T-helper 1 cell (primary cell): ENCODE measurements around the gene SARDH.

Experiments used
- DNase-seq, 5 donors: peaks; one replicate each; pipeline ENCODE4 v3.0.0-alpha.2; 2012 to 2020
- total RNA-seq, 4 donors: gene quantifications; one replicate each; lab custom pipeline; 2026; lab: John Stamatoyannopoulos, UW

SARDH gene, protein sequence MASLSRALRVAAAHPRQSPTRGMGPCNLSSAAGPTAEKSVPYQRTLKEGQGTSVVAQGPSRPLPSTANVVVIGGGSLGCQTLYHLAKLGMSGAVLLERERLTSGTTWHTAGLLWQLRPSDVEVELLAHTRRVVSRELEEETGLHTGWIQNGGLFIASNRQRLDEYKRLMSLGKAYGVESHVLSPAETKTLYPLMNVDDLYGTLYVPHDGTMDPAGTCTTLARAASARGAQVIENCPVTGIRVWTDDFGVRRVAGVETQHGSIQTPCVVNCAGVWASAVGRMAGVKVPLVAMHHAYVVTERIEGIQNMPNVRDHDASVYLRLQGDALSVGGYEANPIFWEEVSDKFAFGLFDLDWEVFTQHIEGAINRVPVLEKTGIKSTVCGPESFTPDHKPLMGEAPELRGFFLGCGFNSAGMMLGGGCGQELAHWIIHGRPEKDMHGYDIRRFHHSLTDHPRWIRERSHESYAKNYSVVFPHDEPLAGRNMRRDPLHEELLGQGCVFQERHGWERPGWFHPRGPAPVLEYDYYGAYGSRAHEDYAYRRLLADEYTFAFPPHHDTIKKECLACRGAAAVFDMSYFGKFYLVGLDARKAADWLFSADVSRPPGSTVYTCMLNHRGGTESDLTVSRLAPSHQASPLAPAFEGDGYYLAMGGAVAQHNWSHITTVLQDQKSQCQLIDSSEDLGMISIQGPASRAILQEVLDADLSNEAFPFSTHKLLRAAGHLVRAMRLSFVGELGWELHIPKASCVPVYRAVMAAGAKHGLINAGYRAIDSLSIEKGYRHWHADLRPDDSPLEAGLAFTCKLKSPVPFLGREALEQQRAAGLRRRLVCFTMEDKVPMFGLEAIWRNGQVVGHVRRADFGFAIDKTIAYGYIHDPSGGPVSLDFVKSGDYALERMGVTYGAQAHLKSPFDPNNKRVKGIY
- 5.4 to 11.3 (median 6.3) reads per million in 4 donors for total RNA-seq

DNA sequence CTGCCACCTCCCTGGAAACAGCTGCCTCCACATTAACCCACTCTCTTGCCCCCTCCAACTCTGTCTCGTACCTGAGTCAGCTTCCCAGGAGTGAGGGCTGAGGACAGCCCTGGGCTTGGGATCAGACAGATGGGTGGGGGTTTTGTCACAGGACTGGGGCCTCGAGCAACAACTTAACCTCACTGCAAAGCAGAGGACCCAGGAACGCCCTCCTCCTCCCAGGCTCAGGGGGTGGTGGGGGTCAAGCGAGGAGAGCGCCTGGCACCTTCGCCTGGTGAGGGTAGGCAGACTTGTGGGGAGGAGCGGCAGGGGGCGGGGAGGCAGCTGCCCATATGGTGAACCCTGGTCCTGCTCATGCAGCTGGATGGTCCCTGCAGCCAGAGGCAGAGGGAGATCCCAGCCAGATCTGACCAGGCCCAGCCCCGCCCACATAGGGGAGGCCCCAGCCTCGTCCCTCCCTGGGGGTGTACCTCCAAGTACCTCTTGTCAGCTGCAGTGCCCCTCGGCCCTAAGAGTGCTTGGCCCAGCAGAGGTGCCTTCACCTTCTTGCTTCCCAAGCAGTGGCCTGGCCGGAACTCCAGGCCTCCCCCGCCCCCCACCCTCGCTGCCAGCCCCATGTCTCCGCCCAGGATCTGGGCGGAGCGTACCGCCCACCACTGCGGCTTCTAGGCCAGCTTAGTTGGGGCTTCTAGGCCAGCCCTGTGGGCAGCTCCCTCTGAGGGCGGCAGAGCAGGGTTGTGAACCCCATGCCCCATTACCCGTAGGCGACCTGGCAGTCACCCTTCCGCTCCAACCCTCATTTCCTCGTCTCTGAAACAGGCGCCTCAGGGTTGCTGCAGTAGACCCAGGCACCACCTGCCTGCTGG, at the start of gene SARDH:
Gene SARDH (minus strand): TSS at position 579 of the 866 bp plus-strand sequence. CDS start 4,179 bp downstream, outside the sequence.
- DNase-seq, result peak in 1 of 5 donors; percentile 17

DNA sequence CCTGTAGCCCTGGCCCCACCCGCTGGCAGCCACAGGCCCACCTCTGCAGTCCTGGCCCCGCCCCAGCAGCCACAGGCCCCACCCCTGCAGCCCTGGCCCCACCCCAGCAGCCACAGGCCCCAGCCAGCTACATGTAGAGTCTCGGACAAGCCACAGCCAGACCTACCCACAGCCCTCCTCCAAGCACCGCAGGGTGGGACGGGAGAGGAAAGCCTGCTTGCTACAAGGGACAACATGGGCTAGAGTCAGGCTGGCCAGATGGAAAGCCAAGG, 49.5 kb upstream of the SARDH start:
- DNase-seq, result no peak

DNA sequence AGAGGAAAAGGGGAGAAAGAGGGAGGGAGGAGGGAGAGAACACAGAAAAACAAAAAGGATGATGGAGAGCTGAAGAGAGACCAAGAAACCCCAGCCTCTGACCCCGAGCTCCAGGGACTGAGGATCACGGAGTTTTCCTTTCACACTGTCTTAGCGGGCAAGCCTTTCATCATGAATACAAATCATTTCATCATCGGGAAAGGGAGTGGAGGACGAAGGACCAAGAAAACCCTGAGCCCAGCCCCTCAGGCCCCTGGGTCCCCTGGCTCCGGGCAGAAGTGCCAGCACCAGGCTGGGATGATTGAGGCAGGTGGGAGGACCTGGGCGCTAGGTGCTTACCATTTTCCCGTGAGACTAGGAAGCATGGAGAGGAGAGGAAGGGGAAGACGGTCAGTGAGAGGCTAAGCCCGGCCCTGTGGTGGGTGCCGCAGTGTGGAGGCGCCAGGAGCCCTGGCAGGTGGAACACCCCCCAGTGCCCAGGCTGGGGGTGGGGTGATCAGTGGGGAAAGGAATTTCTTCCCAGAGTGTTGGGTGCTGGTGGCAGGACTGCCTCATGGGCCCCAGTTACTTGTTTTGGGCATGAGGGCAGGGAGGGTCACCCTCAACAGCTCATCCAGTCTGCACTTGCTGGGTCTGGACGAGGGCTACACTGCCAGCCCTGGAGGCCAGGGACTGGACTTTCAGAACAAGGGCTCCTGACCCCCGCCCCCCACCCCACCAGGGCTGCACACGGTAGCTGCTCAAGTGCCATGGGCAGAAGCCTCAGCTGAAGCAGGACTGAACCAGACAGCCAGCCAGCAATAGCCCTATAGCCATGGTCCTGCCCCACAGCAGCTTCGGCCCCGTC, 49.0 kb upstream of the SARDH start:
- DNase-seq, result no peak

DNA sequence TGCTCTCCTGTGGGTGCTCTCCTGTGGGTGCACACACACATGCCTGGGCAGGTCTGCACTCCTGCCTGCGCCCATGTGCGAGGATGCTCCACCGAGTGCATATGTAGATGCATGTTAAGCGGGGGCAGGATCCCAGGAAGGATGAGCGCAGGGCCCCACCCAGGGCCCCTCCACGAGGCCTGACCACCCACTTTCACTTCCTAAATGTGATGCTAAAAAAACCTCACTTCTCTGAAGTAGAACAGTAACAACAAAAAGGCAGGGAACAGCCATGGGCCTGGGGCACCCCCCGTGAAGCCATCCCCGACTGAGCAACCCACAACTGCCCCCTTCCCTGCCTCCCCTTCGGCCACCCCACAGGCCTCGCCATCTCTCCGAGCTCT, 48.2 kb upstream of the SARDH start:
- no peak for DNase-seq

DNA sequence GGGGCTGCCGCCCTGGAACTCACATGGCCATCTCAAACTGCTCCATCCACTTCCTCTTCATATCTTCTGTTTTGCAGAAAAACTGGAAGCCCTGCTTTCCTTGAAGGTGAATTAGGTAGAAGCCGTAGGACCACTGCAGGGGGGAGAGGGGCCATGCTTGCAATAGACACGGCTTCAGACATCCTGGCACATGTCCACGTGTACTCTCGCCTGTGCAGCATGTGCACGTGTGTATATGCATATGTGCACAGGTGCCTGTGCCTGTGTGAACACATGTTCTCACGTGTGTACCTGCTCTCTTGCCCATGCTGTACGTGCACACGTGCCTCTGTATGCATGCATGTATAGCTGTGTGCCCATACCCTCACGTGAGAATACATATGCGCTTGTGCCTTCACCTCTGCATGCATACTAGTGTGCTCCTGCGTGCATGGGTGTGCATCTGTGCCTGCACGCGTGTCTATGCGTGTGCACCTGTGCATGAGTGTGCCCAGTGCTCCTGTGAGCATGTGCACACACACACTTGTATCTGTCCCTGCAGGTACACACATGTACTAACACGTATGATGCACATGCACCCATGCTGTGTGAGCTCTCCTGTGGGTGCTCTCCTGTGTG, 47.7 kb upstream of the SARDH start:
- DNase-seq, result no peak

DNA sequence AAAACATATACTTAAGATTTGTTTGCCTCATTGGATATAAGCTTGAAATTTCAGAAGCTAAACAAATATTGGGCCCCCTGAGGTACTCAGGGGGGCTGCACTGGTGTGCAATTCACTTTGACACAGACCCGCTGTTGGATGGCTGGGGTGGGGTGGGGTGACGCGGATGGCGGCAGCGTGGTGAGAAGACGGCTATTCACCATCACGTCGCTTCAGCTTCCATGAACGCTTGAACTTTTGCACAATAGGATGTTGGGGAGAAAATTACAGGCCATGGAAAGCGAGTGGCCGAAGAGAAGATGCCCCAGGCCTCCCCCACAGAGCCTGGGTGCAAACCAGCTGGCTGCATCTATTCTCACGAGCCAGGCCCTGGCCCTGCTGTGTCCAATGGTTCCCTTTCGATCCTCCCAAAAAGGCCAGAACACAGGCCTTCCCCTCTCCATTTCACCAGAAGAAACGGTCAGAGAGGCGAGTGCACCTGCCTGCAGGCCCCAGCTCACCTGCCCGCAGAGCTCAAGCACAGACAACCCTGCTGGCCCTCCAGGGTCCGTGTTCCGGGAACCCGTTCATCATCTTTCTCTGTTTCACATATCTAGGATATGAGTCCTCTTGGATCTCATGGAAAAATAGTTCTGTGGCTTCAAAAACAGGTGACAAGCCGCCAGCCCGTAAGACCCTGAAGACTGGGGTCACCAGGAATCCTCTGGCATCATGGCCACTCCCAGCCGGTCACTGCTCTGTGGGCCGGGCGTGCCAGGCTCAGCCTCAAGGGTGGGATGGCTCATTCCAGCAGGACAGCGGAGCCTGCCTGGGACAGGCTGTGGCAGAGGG, 46.8 kb upstream of the SARDH start:
- DNase-seq, result no peak

DNA sequence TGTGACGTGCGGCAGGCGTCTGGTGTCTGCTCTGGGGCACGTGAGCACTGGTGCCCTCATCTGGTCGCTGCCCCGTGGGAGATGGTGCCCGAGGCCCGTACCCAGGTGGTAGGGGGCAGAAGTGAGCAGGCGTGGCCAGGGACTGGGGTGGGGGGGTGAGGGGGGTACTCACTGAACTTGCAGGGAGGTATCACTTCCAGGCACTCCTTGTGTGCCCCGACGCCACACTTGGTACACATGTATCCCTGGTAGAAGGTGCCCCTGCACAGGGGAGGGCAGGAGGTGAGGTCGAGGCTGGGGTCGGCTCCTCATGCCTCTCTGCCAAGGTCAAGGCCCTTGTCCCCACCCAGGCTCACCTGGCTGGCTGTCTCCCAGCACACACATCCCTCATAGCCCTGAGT, 45.2 kb upstream of the SARDH start:
- DNase-seq, result no peak

DNA sequence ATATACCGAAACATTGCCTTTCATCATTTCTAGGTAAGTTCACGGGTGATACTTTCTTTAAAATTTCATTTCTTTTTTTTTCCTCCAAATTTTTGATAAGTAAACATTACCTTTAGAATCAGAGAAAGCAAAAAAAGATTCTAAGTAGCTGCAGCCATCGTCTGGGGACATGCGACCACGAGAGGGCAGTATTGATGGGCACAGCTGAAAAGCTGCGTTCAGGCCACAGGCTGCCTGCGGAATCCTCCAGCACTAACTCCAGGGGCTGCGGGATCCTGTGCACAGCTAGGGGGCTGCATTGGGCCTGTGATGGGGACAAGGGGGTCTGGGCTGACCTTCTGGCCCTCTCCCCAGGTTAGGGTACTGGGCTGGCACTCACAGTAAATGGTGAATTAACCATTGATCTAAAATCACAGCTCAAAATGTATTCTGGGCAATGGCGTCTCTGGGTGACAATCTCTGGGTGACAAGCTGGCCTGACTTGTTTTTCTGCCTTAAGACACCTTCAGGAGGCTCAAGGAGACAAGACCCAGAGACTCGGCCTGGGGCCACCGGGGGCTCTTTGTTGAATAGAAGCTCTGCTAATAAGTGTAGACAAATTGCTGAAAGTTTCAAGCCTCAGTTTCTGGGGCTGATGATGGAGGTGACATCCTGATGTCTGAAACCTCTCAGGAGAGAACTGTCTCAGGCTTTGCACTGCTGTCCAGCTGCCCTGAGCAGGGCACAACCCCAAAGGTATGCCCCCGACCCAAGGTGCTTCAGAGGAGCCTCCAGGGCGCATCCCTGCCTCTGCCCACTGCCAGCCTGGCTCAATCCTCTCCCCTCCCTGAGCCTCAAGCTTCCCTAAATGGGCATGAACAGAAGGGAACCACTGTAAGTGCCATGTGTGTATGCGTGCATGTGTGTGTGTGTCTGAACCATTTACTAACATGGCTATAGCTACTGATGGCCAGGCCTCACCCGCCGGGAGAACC, 44.3 kb upstream of the SARDH start:
- peak in 4 of 5 donors; percentile 36 to 57 (median 42) for DNase-seq

DNA sequence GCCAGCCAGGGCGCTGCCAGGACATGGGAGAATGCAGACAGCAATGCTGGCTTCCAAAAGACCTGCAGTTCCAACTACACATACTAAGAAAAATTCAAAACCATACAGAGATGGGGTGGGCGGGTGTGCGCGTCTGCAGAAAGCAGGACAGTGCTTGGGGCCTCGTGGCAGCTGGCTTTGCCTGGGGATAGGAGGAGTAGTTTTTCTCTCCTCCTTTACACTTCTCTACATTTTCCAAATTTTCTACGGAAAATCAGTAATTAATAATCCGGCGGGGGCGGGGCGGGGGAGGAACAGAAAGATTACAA, 43.6 kb upstream of the SARDH start:
- no peak for DNase-seq

DNA sequence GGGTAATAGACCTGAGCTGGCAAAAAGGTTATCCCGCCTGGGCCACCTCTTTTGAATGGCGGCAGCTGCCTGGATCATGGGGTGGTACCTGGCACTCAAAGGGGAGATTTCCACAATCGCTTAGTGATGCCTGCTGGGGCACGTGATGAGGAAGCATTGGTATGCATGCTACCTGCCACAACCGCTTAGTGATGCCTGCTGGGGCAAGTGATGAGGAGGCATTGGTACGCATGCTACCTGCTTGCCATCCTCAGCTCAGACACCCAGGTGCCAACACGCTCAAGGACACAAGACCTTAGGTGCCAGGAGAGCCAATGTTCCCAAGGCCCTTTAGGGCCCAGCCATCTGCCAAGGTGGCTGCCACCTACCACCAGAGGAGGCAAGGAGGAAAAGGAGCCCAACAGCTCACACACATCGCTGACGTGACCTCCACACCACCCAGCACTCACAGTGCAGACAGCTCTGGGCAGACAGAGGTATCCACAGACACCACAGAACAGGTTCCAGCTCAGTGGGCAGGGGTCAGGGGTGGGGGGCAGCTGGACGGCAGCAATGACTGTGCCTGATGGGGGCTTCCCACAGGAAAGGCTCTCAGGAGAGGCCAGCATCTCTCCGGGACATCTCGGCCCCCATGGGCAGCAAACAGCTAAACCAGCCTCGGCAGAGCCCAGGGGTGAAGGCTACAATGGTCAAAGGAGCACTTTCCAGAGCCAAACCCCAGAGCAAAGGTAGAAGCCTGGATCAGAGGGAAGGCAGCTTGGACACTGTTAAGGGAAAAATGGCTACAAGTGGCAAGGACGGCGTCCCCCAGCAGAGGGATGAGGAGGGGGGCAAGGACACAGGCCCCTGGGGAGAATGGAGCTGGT, 43.0 kb upstream of the SARDH start:
- no peak for DNase-seq

DNA sequence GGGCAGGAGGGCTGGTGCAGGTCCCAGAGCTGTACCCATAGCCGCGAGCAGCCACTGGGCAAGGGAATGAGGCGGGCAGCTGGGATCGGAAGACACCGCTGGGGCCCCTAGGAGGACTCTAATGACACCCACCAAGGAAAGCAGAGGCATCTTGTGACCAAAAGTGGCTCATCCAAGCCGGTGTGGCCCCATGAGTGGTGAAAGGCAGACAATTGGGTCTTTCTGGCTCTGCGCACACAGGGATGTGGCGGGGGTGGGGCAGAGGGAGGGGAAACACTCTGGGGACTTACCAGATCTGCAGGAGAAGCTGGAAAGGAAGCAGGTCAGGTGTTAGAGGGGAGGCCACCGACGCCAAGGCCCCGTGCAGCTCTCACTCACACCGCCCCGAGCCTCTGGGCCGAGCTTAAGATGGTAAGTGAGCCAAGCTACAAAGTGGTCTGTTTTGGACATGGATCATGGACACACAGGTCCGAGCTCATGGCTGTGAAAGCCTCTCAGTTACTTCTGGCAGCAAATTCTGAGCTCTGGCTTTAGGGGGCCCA, 42.3 kb upstream of the SARDH start:
- DNase-seq, result no peak

DNA sequence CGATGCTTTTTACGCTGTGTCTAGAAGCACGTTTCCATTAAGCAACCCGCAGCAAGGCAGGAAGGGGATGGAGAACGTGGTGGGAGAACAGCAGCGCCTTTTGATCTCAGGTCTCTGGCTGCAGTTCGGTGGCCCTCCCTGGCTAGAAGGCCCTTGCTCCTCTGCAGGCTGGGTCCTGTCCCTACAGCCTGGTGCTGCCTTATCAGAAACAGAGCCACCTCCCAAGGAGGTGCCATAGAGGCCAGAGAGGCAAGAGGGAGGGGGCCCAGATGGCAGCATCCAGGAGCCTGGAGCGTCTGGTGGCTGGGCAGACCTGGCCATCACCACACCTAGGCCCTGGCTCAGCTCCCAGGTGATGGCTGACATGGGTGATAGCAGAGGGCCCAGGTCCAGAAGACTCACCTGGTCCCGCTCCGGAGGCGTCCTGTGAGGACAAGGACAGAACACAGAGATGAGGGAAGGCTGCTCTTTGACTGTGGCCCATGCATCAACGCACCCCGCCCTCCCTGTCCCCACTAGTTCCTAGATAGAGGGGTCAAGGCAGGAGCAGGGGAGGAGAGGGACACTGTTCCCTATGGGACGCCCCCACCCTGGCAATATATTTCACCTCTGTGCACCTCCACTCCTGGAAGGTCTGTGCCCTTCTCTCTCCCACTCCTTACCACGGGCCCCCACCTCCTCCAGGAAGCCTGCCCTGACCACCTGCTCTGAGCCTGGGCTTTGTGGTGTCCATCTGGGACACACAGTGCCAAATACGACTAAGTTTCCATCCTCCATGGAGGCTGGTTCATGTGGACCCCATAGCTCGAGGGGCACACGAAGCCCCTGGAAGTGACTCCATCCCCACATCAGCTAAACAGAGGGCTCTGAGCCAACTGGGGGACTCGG, 41.6 kb upstream of the SARDH start:
- no peak for DNase-seq

DNA sequence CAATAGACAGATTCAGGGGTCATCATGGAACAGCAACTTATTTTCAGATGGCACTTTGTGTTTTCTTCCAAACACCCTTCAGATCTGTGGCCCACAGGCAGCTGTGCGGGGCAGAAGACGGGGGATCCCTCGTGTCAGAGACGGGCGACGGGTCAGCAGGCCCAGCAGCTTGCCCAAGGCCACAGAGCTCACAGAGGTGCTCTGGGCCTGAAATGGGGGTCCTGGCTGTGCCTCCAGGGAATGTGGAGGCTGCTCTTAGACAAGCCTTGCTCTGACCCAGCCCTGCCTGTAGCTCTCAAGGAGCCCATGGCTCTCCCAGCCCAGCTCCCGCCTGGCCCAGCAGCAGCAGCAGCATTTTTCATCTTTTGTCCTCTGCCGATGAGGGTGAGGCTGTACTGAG, 40.9 kb upstream of the SARDH start:
- DNase-seq, result no peak

DNA sequence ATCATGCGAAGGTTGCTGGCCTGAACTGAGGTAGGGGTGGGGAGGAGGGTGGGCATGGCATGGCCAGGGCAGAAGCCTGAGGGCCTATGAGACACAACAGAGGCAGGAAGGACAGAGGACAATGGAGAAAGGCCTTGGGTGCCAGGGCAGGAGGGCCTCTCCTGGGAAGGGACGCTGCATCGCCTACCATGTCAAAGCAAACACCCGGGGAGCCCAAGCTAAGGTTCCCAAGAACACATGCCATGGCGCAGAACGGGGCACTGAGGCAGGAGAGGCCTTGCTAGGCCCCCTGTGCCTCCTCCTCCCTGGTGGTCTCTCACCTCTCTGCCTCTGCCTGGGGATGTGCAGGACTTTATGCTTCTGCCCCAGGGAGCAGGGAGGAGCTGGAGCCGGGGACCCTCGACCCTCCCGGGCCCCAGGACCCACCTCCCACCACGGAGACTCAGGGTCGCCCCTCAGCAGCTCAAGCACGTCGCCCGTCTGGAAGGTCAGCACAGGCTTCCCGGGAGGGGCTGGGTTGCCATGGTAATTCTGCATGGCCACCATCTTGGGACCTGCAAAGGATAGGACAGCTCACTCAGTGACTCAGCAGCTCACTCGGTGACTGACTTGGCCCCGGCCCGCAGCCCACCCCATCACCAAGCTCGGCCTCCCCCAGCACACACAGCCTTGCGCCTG, 40.3 kb upstream of the SARDH start:
- DNase-seq, result no peak

DNA sequence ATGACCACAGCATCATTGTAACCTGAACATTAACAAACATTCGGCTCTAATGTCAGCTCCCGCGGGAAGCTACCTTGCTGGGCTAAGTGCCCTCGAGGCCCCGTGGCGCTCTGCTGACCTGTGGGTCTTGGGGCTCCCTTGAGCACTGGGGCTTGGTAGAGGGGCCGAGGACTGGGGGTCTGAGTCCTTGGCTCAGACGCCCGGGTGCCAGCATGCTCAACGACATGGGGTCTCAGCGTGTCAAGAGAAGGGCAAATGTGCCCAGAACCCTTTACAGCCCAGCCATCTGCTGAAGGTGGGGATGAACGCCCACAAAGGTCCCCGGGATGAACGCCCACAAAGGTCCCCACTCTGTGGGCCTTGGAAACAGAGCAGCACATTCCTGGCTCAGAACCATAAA, 39.7 kb upstream of the SARDH start:
- peak in 1 of 5 donors; percentile 1 for DNase-seq

DNA sequence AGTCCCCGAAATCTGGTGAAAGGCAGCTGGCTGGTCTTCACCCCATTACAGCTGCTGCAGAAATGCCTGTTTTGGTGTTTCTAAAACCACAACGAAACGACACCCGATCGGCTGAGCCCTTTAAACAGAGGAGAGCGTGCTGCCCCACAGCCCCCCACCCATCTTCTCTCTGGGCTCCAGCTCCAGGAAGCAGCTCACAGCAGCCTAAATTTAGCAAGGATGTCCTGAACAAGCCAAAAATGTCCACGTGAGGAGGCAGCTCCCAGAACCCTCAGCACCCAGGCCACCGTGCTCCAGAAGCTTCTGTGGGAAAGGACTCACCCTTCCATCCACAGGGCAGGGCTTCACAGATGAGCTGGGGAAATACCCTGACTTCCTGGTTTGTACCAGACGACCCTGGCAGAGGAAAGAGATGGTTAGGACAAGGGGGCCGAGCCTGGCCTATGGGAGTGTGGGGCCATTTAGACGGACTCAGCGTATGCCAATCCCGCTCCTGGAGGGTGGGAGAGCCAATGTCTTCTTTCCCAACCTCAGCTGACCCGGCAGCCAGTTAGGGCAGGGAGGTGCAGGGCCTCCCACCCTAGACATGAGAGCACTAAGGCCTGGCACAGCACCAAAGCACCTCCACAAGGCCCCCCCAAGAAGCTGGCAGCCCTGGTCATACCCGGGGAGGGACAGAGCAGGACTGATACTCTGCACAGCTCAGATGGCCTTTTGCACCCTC, 39.1 kb upstream of the SARDH start:
- no peak for DNase-seq
